Heart left ventricle (tissue), 16 donors: ENCODE results near the gene S100P. TPM values are rescaled to one million over a fixed set of nuclear protein-coding genes. Genes with fewer than 3 reads are reported as not detected.

Experiments
- ATAC-seq, 4 donors: fragments of 200-7000 bp; cut with Tn5 transposase; one replicate each; pipeline ENCODE4 v1.9.1; 2020 to 2022; ENCODE audit warnings: moderate library complexity in 4 of 4, mild to moderate bottlenecking in 3 of 4, moderate number of reproducible peaks in 1 of 4
- DNase-seq, 5 donors: peaks; one replicate each; pipeline ENCODE4 v3.0.0-alpha.2; 2020
- H3K27ac ChIP-seq, 12 donors: fragments of 200-600 bp; sonication (generic) in 4 of 12; one replicate each; pipeline versions ENCODE4 v1.5.0 to v1.8.0; 2016 to 2022; ENCODE audit warnings: mild to moderate bottlenecking in 2 of 12
- H3K27me3 ChIP-seq, 9 donors: fragments of 200-600 bp; sonication (generic) in 2 of 9; one replicate each; pipeline versions ENCODE4 v1.5.1 to v1.8.0; 2016 to 2022; ENCODE audit warnings: mild to moderate bottlenecking in 3 of 9
- H3K36me3 ChIP-seq, 9 donors: fragments of 200-600 bp; sonication (generic) in 2 of 9; one replicate each; pipeline versions ENCODE4 v1.5.0 to v1.8.0; 2018 to 2022; ENCODE audit warnings: mild to moderate bottlenecking in 2 of 9
- H3K4me1 ChIP-seq, 12 donors: fragments of 200-600 bp; sonication (generic) in 4 of 12; one replicate each; pipeline versions ENCODE4 v1.5.0 to v1.8.0; 2016 to 2022; ENCODE audit warnings: mild to moderate bottlenecking in 3 of 12
- H3K4me3 ChIP-seq, 12 donors: fragments of 200-600 bp; sonication (generic) in 4 of 12; one replicate each; pipeline versions ENCODE4 v1.5.0 to v1.8.0; 2017 to 2022; ENCODE audit warnings: mild to moderate bottlenecking in 9 of 12, moderate library complexity in 4 of 12
- H3K9me3 ChIP-seq, 12 donors: fragments of 200-600 bp; sonication (generic) in 4 of 12; one replicate each; pipeline versions ENCODE4 v1.5.0 to v1.8.0; 2016 to 2022; ENCODE audit warnings: mild to moderate bottlenecking in 1 of 12
- CTCF ChIP-seq, 12 donors: fragments of 200-600 bp; sonication (generic) in 4 of 12; IDR thresholded peaks; one replicate each; pipeline versions ENCODE4 v1.5.0 to v1.8.0; 2018 to 2022; ENCODE audit warnings: antibody characterized with exemption in 12 of 12, mild to moderate bottlenecking in 5 of 12
- POLR2A ChIP-seq, 2 donors: fragments of 450-650 bp; IDR thresholded peaks; one replicate each; pipeline ENCODE4 v1.6.1; 2017; ENCODE audit warnings: antibody characterized with exemption in 2 of 2, mild to moderate bottlenecking in 2 of 2, moderate library complexity in 2 of 2
- WGBS, 4 donors: extraction: QIAGEN DNeasy Blood & Tissue Kit in 2 of 4; methylation state at CpG; one replicate each; pipeline versions ENCODE4 v1.1.5 to v1.1.7; 2013 to 2018; 5-methylcytosine and 5-hydroxymethylcytosine counted together
- intact Hi-C, 10 donors: fragments of 100-400 bp; cut with DNase I; formaldehyde crosslinking; loops; one replicate each; pipeline versions ENCODE4 v1.11.1 to v1.14.2; 2022
- polyA plus RNA-seq, 2 donors: library from polyadenylated mRNA; stranded (reverse); fragments of 200-250 nt; gene quantifications; one replicate each; pipeline ENCODE4 v1.2.3, GENCODE V29; 2013
- total RNA-seq, 9 donors: library from RNA; depleted of rRNA in 2 of 9; stranded (reverse); fragments of >200 nt in 2 of 9; fragmentation: NEBNext Ultra II Directional in 3 of 9; extraction: Animal tissue kit (Norgen Biotek cat#: 25700) in 3 of 9; gene quantifications; one replicate each; pipeline versions ENCODE4 v1.1.0 to v1.2.4, GENCODE V29; 2016 to 2023
- donor health status: ischemic (EF 13 %, LVEDD 7.1; RV severe dilation, severe dysfunction).
- donor health status: healthy with polysubstance abuse.
- donor health status: DM: no; HTN: yes; CAD: no.
- donor health status: DM: no; HTN: no; CAD: no.
- donor health status: ischemic (EF 25% LVEDD 6.9; RV normal size, moderate dysfunction).
- donor health status: ischemic (EF 25% LVEDD 5.7; RV mildly dilated, moderate dysfunction).
- donor health status: healthy.
- donor health status: DM: yes; HTN: yes; CAD: no.
- donor health status: ischemic (EF 35%, LVEDD 5.7; RV mildly dilated, moderate dysfunction).
- donor health status: nonischemic (EF 11% LVEDD 7.7; RV severe dilation, severe dysfunction).
- donor health status: DM: yes; HTN: yes; CAD: no.
- donor health status: PGD.
- donor health status: ischemic (EF 29% LVEDD 5.4; RV normal size, mild dysfunction).
- donor health status: nonischemic (EF 23%, LVEDD 6.1; RV moderate dilation, normal function).

The S100P gene
- total and polyA plus RNA-seq, 11 donors: 0.19 to 4.1 (median 0.85) TPM; not detected in 2

DNA sequence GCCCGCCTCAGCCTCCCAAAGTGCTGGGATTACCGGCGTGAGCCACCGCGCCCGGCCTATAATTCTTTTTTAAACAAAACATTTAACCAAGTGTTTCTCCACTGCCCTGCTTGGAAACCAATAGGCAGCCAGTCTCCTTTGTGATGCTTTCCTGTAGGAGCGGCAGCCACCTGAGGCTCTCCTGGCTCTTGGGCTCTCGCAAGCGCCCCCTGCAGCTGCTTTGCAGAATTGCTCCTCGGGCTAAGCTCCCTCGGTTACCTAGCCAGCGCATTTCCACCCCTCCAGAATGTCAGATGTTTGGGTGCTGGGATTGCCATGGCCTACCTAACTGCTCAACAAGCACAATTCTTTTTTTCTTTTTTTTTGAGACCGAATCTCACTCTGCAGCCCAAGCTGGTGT, 7.7 kb downstream of the S100P start:
- no peaks in the 10 kb centered on the region for H3K9me3 ChIP-seq
- no peak overlapping the region for H3K4me3 ChIP-seq
- ATAC-seq: no peak
- DNase-seq: no peak
- intact Hi-C loops: no loop called here
- H3K27ac ChIP-seq: no peak overlapping the region
- peaks cover 0 to 42% (median 20%) of the 10 kb centered on the region in 9 donors for H3K36me3 ChIP-seq
- TF ChIP-seq POLR2A (IDR thresholded peaks at IDR 0.05): no peak
- peak in 7 of 12 donors; percentile 13 to 31 (median 23) for TF ChIP-seq CTCF (IDR thresholded peaks at IDR 0.05)
- H3K27me3 ChIP-seq: no peaks in the 10 kb centered on the region
- peaks cover 3 to 46% (median 27%) of the 10 kb centered on the region in 12 donors for H3K4me1 ChIP-seq
- 81 to 86% (median 84%) methylated on average over 13 of the region's 13 CpGs for WGBS, 4 donors

GRCh38 chr4:6702761-6703160, 9.1 kb downstream of the S100P start:
- no peak for DNase-seq
- no peak for ATAC-seq
- Histone ChIP-seq H3K4me3 (no peak overlapping the region), H3K9me3 (no peaks in the 10 kb centered on the region), H3K27ac (no peak overlapping the region), H3K4me1 (peaks cover 0 to 48% (median 37%) of the 10 kb centered on the region in 12 donors), H3K36me3 (peaks cover 0 to 42% (median 29%) of the 10 kb centered on the region in 9 donors), H3K27me3 (no peaks in the 10 kb centered on the region)
- 0 to 4% (median 1%) methylated on average over 1 of the region's 1 CpG for WGBS, 4 donors
- TF ChIP-seq POLR2A (IDR thresholded peaks at IDR 0.05) (no peak), CTCF (IDR thresholded peaks at IDR 0.05) (no peak)
- intact Hi-C loops: no loop called here

- TF ChIP-seq POLR2A (IDR thresholded peaks at IDR 0.05) (no peak), CTCF (IDR thresholded peaks at IDR 0.05) (no peak)
- Histone ChIP-seq H3K9me3 (no peaks in the 10 kb centered on the region), H3K4me1 (peaks cover 0 to 58% (median 47%) of the 10 kb centered on the region in 12 donors), H3K27me3 (no peaks in the 10 kb centered on the region), H3K36me3 (peaks cover 0 to 42% (median 35%) of the 10 kb centered on the region in 9 donors), H3K27ac (peak overlapping the region in 5 of 12 donors; percentile 24 to 60 (median 51)), H3K4me3 (no peak overlapping the region)
- 47 to 59% (median 56%) methylated on average over 3 of the region's 3 CpGs for WGBS, 4 donors
- intact Hi-C loops: no loop called here
- DNase-seq: no peak
- peak in 2 of 4 donors; percentile 31 to 61 for ATAC-seq
Observed at GRCh38 chr4:6703786-6704185, 10.1 kb downstream of the S100P start.

DNA sequence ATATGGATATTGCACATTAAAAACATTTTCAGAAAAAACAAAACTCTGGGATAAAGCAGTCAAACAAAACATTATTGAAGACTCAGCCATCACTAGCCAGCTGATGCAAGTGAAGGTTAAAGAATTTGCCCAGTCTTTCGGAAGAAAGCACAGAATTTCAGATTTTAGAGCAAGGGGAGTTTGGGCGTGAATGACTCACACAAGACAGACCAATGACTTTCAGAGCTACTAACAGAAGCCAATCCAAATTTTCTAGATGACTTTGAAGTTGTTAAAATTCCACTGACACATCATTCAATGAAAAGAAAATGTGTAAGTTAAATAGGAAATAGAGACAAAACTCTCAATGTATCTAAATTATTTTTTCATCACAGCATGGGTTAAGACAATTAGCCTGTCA, 12.0 kb downstream of the S100P start:
- H3K36me3 ChIP-seq: peaks cover 0 to 33% (median 23%) of the 10 kb centered on the region in 9 donors
- TF ChIP-seq POLR2A (IDR thresholded peaks at IDR 0.05) (no peak), CTCF (IDR thresholded peaks at IDR 0.05) (no peak)
- no peaks in the 10 kb centered on the region for H3K9me3 ChIP-seq
- H3K4me1 ChIP-seq: peaks cover 0 to 68% (median 52%) of the 10 kb centered on the region in 12 donors
- ATAC-seq (no peak), DNase-seq (no peak)
- 95 to 100% (median 97%) methylated on average over 2 of the region's 2 CpGs for WGBS, 4 donors
- intact Hi-C loops: loop anchor here in 2 of 10 donors (5.0 kb wide), 2 partner anchors 33 to 63 kb away; partner anchors contain the start of gene MRFAP1 (in 1 of the 2)
- no peak overlapping the region for H3K27ac ChIP-seq
- no peaks in the 10 kb centered on the region for H3K27me3 ChIP-seq
- H3K4me3 ChIP-seq: no peak overlapping the region
